GM06990 (cell line): ENCODE data around the gene OR2AP1.

Experiments
- DNase-seq: peaks from one replicate; pipeline ENCODE4 v3.0.0-alpha.2; 2011; ENCODE audit not compliant: insufficient read length; ENCODE audit errors: extremely low read depth
- H3K27me3 ChIP-seq: replicated peaks from 2 replicates; pipeline ENCODE4 v1.6.0; 2011; ENCODE audit warnings: low read length; ENCODE audit not compliant: control insufficient read depth, insufficient read depth
- H3K36me3 ChIP-seq: 2 replicates; pipeline ENCODE4 v1.5.1; 2011; ENCODE audit warnings: low read length; ENCODE audit not compliant: control insufficient read depth, insufficient read depth
- H3K4me3 ChIP-seq: replicated peaks from 2 replicates; pipeline ENCODE4 v1.5.1; 2011; ENCODE audit warnings: low read depth, mild to moderate bottlenecking, control low read depth, low read length
- TF ChIP-seq, protein P1 (sequence below): IDR thresholded peaks from 2 replicates; pipeline ENCODE4 v1.5.1; 2011; ENCODE audit warnings: low read length, control low read depth, mild to moderate bottlenecking, inconsistent platforms; ENCODE audit not compliant: insufficient read depth, poor library complexity, severe bottlenecking

The OR2AP1 gene

DNA sequence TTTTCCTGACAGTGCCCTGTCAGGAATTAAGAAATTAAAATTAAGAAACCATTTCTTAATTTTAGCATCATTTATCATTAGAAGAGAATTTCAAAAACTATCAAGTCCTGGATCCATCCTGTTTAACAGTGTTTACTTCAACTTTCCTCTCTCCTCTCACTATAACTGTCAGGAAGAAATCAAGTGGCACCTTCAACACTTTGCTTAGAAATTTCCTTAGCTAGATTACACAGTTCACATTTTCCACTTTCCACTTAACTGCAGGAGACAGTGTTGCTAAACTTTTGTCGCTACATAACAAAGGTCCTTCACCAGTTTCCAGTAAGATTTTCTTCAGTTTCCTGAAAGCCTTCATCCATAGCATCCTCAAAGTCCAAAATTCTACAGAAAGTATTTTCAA lies 42.5 kb downstream of the OR2AP1 start:
- no peaks in the 10 kb centered on the region for H3K27me3 ChIP-seq
- no peak for DNase-seq
- TF ChIP-seq, protein P1, sequence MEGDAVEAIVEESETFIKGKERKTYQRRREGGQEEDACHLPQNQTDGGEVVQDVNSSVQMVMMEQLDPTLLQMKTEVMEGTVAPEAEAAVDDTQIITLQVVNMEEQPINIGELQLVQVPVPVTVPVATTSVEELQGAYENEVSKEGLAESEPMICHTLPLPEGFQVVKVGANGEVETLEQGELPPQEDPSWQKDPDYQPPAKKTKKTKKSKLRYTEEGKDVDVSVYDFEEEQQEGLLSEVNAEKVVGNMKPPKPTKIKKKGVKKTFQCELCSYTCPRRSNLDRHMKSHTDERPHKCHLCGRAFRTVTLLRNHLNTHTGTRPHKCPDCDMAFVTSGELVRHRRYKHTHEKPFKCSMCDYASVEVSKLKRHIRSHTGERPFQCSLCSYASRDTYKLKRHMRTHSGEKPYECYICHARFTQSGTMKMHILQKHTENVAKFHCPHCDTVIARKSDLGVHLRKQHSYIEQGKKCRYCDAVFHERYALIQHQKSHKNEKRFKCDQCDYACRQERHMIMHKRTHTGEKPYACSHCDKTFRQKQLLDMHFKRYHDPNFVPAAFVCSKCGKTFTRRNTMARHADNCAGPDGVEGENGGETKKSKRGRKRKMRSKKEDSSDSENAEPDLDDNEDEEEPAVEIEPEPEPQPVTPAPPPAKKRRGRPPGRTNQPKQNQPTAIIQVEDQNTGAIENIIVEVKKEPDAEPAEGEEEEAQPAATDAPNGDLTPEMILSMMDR = no peak
- H3K4me3 ChIP-seq = no peak overlapping the region
- no peaks in the 10 kb centered on the region for H3K36me3 ChIP-seq

DNA sequence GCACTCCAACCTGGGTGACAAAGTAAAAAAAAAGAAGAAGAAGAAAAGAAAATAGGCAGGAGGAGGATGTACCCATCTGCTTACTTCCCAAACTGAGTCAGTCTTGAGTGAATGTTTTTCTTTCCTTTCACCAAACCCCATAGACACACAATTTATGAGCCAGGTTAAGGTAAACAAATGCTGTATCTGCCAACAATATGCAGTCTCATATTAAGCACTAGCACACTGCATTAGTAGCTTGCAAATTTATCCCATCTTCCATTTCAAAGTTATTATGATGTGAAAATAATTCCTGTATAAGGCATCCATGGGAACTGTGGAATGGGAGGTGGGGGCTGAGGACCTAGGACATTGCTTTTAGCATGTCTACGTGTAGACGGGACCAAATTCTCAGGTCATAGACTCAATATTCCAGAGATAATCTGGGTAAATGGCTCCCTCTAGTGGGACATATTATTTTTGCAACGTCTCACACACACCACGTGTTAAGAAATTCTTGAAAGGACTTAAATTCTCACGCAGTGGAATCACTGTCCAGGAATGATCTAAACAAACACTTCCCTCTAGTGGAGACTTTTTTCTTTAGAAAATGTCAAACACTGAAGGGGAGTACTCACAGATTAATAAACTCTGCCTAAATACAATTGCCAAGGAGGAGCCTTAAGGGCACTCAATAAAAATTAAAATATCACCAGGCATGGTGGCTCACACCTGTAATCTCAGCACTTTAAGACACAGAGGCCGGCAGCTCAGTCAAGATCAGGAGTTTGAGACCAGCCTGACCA lies 47.3 kb downstream of the OR2AP1 start:
- no peaks in the 10 kb centered on the region for H3K27me3 ChIP-seq
- TF ChIP-seq, protein P1 = peak; percentile 65
- no peaks in the 10 kb centered on the region for H3K36me3 ChIP-seq
- H3K4me3 ChIP-seq = no peak overlapping the region
- DNase-seq = peak; percentile 36

DNA sequence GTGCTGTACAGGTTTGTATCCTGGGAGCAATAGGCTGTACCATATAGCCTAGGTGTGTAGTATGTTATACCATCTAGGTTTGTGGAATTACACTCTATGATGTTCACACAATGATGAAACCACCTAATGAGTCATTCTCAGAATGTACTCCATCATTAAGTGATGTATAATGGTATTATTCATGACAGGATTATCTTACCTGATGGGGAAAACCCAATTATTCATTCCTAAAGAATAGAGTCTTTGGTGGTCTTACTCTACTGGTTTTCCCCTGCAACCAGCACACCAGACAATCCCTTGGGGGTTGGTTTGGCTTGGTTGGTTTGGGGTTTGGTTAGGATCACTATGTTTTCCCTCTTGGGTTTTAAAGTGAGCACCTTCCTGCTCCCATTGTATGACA lies 51.8 kb downstream of the OR2AP1 start:
- peak; percentile 66 for DNase-seq
- TF ChIP-seq, protein P1 = no peak
- Histone ChIP-seq H3K27me3 (no peaks in the 10 kb centered on the region), H3K4me3 (no peak overlapping the region), H3K36me3 (no peaks in the 10 kb centered on the region)
